K562 (cell line): ENCODE data around the gene C16orf96.

Source experiments
- FOXM1 ChIP-seq, 2 experiments: fragments of 450-650 bp in 1 of 2; sonication (generic) in 1 of 2; formaldehyde crosslinking in 1 of 2; IDR thresholded peaks; 2 replicates each; pipeline versions ENCODE4 v1.6.1 to v1.9.0; 2017 to 2022; ENCODE audit warnings: low read depth in 2 of 2, mild to moderate bottlenecking in 2 of 2, missing genetic modification reagents in 1 of 2, moderate library complexity in 1 of 2
- KDM4B ChIP-seq, 2 experiments: fragments of 450-650 bp in 1 of 2; sonication (generic) in 1 of 2; IDR thresholded peaks; 2 replicates each; pipeline ENCODE4 v1.6.1; 2016 to 2017; ENCODE audit warnings: borderline replicate concordance in 2 of 2, antibody characterized with exemption in 1 of 2, low read depth in 1 of 2, mild to moderate bottlenecking in 1 of 2
- NONO ChIP-seq, 2 experiments: fragments of 200-400 bp in 1 of 2; fragments of 450-650 bp in 1 of 2; formaldehyde crosslinking in 1 of 2; IDR thresholded peaks; 2 replicates each; pipeline ENCODE4 v1.6.1; 2017; ENCODE audit warnings: low read depth in 2 of 2, mild to moderate bottlenecking in 2 of 2, moderate library complexity in 2 of 2, low read length in 1 of 2
- TCF3 ChIP-seq: sonication (generic); formaldehyde crosslinking; IDR thresholded peaks from 2 replicates; pipeline ENCODE4 v1.4.0; 2020; ENCODE audit warnings: mild to moderate bottlenecking, missing genetic modification reagents
- TF ChIP-seq, protein P1 (sequence below): sonication (generic); formaldehyde crosslinking; IDR thresholded peaks from 2 replicates; pipeline ENCODE4 v1.8.1; 2022; ENCODE audit warnings: missing genetic modification reagents
- TF ChIP-seq, protein P2 (sequence below), 3 experiments: IDR thresholded peaks in 2 of 3; conservative IDR thresholded peaks in 1 of 3; 2 replicates each; pipeline ENCODE4 v1.5.1; 2011 to 2012; ENCODE audit warnings: low read length in 3 of 3, mild to moderate bottlenecking in 3 of 3, control low read depth in 2 of 3, improper control_type of control experiment in 1 of 3, inconsistent platforms in 1 of 3, low read depth in 1 of 3, mixed read lengths in 1 of 3, moderate library complexity in 1 of 3; ENCODE audit not compliant: insufficient read depth in 2 of 3

DNA sequence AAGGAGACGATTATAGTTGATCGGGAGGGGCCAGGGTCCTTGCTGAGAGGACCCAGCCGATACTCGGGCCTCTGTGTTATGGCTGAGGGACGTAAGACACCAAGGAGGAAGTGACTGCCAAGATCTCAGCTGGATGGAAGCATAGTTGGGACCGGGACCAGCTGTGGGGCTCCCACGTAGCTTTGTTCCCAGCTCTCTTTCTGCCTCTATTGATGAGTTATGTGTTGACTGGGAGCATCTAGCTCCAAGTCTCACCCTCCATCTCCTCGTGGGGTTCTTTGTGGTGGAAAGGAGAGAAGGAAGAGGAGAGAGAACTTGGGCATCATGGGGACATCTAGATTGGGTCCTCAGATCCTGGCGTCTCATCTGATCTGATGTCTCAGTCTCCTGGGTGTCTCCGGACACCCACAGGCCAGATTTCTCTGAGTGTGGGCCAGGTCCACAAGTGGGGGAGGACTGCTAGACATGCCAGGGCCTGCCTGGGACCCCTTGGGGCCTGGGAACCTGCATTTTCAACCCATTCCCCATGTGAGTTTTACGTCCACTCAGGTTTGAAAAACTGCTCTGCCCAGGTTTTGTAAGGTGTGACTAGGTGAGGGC lies 69.5 kb downstream of the C16orf96 start:
- TF ChIP-seq FOXM1 (IDR thresholded peaks at IDR 0.05; ENCODE audit: low read depth) (no peak), FOXM1 (CRISPR knock-in tag; IDR thresholded peaks at IDR 0.05; ENCODE audit: low read depth) (no peak), NONO (IDR thresholded peaks at IDR 0.05; ENCODE audit: low read depth in 2 of 2, low read length in 1 of 2) (no peak), TCF3 (no peak), KDM4B (IDR thresholded peaks at IDR 0.05; ENCODE audit: borderline replicate concordance in 2 of 2, low read depth in 1 of 2) (no peak)
- TF ChIP-seq, protein P1, sequence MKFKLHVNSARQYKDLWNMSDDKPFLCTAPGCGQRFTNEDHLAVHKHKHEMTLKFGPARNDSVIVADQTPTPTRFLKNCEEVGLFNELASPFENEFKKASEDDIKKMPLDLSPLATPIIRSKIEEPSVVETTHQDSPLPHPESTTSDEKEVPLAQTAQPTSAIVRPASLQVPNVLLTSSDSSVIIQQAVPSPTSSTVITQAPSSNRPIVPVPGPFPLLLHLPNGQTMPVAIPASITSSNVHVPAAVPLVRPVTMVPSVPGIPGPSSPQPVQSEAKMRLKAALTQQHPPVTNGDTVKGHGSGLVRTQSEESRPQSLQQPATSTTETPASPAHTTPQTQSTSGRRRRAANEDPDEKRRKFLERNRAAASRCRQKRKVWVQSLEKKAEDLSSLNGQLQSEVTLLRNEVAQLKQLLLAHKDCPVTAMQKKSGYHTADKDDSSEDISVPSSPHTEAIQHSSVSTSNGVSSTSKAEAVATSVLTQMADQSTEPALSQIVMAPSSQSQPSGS (CRISPR knock-in tag), result no peak
- TF ChIP-seq, protein P2, sequence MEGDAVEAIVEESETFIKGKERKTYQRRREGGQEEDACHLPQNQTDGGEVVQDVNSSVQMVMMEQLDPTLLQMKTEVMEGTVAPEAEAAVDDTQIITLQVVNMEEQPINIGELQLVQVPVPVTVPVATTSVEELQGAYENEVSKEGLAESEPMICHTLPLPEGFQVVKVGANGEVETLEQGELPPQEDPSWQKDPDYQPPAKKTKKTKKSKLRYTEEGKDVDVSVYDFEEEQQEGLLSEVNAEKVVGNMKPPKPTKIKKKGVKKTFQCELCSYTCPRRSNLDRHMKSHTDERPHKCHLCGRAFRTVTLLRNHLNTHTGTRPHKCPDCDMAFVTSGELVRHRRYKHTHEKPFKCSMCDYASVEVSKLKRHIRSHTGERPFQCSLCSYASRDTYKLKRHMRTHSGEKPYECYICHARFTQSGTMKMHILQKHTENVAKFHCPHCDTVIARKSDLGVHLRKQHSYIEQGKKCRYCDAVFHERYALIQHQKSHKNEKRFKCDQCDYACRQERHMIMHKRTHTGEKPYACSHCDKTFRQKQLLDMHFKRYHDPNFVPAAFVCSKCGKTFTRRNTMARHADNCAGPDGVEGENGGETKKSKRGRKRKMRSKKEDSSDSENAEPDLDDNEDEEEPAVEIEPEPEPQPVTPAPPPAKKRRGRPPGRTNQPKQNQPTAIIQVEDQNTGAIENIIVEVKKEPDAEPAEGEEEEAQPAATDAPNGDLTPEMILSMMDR (IDR thresholded peaks at IDR 0.05 in 2 of 3, conservative IDR thresholded peaks at IDR 0.05 in 1 of 3; ENCODE audit: insufficient read depth in 2 of 3, low read depth in 1 of 3, low read length in 3 of 3), result no peak
